Measurements from ENCODE around the gene XXYLT1. TPM values are rescaled to one million over a fixed set of nuclear protein-coding genes. Genes with fewer than 3 reads are reported as not detected.

The XXYLT1 gene
- total and polyA plus RNA-seq, 9 of the 15 experiments (the other 6 are each of a cell fraction or from before 2014, with no cell fraction given) = 1.9 to 18.9 (median 15.0) TPM

- TF ChIP-seq ZNF609 (CRISPR knock-in tag; IDR thresholded peaks at IDR 0.05; ENCODE audit: borderline replicate concordance) (peak; percentile 35; the same call in 1 of the 2 replicates), FOXP1 (CRISPR knock-in tag; IDR thresholded peaks at IDR 0.05) (no peak), DPF2 (IDR thresholded peaks at IDR 0.05) (no peak), GTF2F1 (IDR thresholded peaks at IDR 0.05; ENCODE audit: low read depth, low read length) (no peak), XRCC5 (IDR thresholded peaks at IDR 0.05; ENCODE audit: low read depth, low read length) (no peak), OTX1 (CRISPR knock-in tag; IDR thresholded peaks at IDR 0.05) (no peak), PRDM10 (IDR thresholded peaks at IDR 0.05; ENCODE audit: partially characterized antibody) (no peak), GMEB1 (CRISPR knock-in tag; IDR thresholded peaks at IDR 0.05) (peak; percentile 35; the same call in 1 of the 2 replicates), MBD1 (CRISPR knock-in tag; IDR thresholded peaks at IDR 0.05) (0 out of 2 replicates have a peak, but pooled peaks have one; percentile 16), MAZ (CRISPR knock-in tag; conservative IDR thresholded peaks at IDR 0.05 in 1 of 2, IDR thresholded peaks at IDR 0.05 in 1 of 2) (peak; percentile 7 to 88; a peak in 2 of 4 replicates), GATAD2B (IDR thresholded peaks at IDR 0.05; ENCODE audit: borderline replicate concordance) (peak; percentile 2; the same call in 1 of the 2 replicates)
Observed at GRCh38 chr3:195260280-195260905, 10.6 kb downstream of the XXYLT1 start (continued).

Data from K562 (cell line).